Measurements from ENCODE around the gene EML3.
"Not testable (repeated sequence)": the region's sequence is repeated elsewhere in the genome, so short reads cannot be mapped to it uniquely, and the experiment has no call there.

EML3 gene, protein sequence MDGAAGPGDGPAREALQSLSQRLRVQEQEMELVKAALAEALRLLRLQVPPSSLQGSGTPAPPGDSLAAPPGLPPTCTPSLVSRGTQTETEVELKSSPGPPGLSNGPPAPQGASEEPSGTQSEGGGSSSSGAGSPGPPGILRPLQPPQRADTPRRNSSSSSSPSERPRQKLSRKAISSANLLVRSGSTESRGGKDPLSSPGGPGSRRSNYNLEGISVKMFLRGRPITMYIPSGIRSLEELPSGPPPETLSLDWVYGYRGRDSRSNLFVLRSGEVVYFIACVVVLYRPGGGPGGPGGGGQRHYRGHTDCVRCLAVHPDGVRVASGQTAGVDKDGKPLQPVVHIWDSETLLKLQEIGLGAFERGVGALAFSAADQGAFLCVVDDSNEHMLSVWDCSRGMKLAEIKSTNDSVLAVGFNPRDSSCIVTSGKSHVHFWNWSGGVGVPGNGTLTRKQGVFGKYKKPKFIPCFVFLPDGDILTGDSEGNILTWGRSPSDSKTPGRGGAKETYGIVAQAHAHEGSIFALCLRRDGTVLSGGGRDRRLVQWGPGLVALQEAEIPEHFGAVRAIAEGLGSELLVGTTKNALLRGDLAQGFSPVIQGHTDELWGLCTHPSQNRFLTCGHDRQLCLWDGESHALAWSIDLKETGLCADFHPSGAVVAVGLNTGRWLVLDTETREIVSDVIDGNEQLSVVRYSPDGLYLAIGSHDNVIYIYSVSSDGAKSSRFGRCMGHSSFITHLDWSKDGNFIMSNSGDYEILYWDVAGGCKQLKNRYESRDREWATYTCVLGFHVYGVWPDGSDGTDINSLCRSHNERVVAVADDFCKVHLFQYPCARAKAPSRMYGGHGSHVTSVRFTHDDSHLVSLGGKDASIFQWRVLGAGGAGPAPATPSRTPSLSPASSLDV

DNA sequence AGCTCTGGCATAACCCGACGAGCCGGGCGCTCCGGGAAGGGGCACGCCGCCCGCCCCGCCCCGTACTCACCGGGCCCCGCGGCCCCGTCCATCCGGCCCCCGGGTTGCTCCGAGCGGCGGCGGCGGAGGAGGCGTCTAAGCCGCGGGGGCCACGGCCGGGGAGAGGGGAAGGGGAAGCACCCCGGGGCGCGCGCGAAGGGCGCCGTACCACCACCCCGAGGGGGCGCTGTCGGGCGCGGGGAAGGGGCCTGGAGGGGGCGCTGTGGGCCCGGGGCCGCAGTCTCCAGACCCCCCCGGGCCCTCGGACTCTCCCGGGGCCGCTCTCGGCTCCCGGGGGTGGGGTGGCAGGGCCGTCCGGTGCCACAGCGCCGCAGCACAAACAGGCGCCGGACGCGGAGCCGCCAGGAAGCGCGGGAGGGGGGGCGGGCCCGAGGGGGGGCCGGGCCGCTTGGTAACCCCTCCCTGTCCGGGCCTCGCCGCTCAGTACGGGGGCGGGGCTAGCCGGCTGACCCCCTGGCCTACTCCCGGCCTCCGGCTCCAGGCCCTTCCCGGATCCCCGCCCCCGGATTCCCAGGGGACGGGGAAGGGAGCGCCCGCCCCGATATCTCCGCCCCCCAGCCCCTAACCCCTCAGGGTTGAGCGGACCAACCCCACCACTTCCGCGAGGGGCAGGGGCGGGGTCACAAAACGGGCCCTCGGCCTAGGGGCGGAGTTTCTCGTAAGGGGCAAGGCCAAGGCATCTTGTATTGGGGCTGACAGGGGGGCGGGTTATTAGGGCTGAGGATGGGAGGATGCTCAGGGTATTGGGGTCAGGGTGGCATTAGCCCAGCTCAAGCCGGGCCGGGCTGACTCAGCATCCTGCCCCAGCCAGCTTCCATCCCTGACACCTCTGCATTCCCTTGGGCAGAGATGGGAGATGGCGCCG is at the start of gene EML3, which contains the start of gene ROM1:
EML3 (minus strand) TSS at position 410 of the 925 bp plus-strand sequence; CDS start at position 92, 318 bp downstream.
ROM1 (plus strand) TSS at position 892 of the 925 bp plus-strand sequence; CDS start at position 917, 25 bp downstream.
- DNase-seq, result peak; percentile 95

DNA sequence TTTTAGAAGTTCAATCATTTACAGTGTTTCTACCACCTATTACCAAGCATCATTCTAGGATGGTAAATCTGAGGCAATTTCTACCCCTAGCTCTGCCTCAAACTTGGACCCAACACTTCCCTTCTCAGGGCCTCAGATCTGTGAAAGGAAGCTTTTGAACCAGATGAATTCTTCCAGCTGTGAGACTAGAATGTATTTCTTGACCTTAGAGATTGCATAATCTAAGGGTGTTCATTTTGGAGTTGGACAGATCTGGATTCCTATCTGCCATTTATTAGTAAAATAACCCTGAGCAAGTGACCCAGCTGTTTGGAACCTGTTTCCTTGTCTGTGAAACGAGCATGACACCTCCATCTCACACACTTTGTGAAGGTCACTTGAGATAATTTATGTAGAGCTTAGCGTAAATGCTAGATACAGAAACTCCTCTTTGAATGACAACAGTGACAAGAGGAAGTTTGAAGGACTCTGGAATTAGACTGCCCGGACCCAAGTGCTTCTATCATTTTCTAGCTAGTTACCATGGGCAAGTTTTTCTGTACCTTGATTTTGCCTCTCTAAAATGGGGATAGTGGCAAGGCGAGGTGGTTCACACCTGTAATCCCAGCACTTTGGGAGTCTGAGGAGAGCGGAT is 44.3 kb upstream of the EML3 start:
- DNase-seq, result no peak

DNA sequence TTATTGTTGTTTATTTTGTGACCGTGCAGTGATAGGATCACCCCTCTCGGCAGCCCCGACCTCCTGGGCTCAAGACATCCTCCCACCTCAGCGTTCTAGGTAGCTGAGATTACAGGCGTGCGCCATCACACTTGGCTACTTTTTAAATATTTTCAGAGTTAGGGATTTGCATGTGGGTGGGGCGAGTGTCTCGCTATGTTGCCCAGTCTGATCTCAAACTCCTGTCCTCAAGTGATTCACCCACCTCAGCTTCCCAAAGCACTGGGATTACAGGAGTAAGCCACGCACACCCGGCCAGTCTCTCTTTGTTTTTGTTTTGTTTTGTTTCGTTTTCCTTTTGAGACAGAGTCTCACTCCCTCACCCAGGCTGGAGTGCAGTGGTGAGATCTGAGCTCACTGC is 41.7 kb upstream of the EML3 start:
- no peak for DNase-seq

DNA sequence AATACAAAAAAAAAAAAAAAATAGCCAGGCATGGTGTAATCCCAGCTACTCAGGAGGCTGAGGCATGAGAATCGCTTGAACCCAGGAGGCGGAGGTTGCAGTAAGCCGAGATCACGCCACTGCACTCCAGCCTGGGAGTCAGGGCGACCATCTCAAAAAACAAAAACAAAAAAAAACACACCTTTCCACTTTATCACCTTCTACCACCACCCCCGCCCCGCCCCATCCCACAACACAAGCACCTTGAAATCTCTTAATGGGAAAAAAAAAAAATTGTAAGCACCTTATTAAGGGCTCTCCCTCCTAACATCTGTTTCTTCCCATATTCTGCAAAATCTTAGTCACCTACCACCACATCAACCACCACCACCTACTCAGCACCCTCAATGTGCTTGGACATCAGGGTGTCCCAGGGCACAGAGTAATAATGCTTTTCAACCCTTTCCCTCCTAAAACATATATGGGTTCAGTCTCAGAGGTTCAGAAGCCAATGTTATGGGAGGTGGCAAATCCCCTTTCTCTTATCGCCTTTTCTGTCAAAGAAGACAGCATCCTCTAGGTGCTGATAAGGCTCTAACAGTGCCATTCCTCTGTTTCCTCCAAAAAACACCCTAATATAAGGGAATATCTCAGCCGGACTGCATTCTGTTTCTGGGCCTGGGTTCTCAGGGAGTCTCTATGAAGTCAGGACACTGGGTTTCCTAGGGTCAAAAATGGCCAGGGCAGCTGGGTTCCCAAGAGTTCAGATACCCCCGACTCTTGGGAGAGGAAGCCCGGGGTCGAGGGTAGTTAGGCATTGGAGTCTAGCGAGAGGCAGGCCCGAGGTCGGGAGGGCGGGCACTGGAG is 39.8 kb upstream of the EML3 start:
- DNase-seq, result no peak

DNA sequence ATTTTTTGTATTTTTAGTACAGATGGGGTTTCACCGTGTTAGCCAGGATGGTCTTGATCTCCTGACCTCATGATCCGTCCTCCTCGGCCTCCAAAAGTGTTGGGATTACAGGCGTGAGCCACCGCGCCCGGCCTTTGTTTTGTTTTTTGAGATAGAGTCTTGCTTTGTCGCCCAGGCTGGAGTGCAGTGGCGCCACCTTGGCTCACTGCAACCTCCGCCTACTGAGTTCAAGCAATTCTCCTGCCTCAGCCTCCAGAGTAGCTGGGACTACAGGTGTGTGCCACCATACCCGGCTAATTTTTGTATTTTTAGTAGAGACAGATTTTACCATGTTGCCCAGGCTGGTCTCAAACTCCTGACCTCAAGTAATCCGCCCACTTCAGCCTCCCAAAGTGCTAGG is 37.7 kb upstream of the EML3 start:
- not testable (repeated sequence) for DNase-seq

DNA sequence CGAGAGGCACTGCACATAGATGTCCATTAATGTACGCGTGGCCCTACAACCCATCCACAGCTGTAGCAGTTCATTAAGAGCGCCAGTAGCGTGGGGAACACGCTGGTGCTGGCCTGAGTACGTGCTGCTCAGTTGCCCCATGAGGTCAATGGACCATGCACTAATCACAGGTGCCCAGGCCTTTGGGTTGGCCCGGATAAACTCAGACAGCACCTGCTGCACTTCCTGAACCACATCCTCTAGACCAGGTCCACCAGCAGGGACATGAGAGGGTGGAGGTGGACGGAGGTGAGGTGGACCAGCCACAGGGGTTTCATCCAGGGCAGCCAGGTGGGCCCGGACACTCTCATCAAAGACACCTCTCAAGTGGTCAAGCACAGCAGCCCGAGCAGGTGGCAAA is 36.9 kb upstream of the EML3 start:
- DNase-seq, result no peak

DNA sequence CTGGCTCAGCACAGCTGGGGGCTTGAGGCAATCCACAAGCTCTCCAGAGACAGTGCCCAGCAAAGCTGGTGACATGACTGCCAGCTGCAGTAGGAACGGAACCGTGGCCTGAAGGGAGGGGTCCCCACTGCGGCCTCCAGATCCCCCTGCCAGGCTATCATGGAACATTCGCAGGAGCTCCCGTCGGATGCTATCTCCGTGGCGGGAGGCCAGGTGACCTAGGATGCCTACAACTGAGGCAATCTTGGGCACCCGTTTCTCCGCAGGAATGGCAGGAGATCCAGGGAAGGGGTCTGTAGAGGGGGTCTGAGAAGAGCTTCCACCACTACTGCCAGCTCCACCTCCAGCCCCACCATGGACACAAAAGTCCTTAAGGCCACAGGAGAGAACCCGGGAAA is 36.4 kb upstream of the EML3 start:
- no peak for DNase-seq

DNA sequence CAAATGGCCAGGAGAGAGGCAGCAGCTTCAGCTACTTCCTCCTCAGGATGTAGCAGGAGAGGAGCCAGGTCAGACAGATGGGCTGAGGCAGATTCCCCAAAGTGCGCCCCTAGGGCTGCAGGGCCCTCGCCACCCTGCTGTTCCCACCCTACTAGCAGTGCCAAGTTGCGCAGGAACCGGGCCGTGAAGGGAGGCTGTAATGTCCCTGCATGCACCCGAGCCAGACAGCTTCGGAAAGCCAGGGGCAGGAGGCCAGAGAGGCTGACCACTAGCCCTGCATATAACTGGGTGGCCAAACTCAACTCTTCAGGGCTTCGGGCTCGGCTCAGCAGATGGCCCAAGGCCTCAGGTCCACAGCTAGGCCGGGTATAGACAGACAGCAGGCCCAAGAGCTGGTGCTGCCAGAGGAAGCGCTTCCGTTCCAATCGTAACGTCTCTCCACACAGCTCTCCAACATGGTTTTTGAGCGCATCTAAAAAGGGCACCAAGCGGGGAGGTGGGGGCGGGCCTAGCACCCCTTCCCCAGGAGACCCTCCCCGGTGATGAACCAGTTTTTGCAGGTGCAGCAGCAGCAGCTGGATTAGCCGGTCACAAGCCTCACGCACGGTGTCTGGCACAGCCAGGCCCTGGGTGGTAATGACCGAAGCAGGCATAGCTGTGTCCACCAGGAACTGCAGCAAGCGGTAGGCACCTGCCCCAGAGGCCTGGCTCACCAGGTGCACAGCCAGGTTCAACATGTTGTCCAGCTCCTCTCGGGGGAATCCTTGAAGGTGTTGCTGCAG is 35.8 kb upstream of the EML3 start:
- no peak for DNase-seq

DNA sequence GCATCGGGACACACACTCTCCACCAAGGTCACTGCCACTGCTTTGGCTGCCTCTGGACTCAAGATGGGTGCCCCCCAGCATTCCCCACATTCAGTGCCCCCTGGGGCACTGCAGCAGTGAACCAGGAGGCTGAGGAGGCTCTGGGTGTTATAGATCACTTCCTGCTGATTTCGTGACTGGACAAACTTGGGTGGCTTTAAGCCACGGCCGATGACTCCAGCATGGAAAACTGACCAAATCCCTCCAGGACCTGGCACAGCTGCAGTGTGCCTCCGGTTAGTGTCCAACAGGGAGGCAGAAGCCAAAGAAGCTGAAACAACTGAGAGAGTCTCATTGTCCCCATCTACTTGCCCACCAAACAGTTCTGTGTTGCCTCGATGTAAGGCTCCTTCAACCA is 35.0 kb upstream of the EML3 start:
- no peak for DNase-seq

DNA sequence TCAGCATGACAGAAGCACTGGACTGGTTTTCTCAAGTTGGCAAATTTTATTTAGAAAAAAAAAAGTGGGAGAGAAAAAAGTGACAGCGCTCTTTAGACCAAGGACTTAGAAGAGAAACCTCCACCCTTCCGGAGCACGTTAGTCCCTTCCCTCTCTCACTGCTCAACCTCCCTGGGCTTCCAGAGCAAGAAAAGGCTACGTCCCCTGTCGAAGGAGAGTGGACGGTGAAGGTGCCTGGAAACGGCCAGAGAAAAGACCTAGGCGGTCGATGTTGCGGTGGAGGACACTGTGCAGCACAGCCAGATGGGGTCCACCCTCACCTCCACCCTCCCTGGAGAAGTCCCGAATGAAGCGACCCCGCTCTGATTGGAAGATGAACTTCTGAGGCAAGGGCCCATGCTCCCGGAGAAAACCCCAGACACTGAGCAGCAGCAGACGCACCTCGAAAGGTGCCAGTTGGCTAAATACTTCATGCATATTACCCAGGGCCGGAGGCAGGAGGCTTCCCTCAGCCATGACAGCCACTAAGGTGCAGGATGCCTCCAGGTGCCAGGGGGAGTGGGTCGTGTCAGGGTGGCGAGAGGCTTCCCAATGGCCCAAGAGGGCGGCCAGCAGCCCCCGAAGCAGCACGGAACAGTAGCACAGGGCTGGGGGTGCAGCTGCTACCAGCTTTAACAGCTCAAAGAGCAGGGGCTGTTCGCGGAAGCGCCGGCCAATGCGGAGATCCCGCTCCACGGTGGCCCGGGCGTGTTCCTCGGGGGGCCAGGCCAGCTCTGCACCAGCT is 34.4 kb upstream of the EML3 start:
- no peak for DNase-seq

DNA sequence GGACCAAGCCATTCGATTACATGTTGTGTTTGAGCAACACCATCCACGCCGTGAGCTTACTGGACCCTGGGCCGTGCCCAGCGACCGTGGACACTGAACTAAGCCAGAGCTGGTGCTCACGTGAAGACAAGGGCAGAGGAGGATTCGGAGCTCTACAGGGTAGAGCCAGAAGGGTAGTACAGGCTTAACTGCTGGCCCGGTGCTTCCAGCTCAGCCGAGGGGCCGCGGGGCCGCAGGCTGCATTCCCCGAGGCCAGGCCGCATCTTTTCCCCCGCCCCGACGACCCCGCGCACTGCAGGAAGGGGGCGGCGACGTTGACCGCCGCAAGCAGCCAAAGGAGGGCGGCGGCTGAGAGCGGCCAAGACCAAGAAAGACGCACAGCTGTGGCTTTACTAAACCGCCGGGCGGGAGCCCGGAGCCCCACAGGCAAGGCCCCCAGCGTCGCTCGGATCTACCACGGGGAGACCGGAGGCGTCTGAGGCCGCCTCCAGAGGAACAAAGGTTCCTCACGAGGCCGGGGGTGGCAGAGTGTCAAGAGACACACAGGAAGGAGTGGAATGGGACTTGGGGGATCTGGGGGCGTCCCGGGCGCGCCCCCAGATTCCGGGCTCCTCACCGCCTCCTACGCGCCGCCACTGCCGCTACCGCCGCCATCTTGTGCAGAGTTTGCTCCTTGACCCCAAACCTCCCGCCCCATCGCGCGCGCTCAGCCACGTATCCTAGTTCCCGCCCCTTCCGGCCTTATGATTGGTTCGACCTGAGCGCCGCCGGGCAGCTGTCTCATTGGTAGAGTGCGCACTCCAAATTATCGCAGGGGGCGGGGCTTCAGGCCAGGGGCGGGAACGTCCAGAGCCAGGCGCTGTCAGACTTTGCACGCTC is 33.6 kb upstream of the EML3 start, which contains the start of gene GANAB:
GANAB (minus strand) TSS at position 668 of the 879 bp plus-strand sequence; CDS start at position 654, 14 bp downstream.
- peak; percentile 99 for DNase-seq

DNA sequence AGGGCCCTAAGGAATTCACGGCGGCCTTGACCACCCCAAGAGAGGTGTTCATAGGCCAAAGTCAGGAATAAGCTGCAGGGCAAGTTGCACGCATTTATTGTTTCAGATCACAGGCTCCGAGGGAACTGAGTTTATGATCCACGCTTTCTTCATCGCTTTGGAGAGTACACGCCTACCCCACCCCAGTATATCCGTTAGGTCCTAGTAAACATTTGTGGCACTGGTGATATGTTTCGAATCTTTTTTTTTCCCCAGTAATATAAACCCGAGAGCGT is 33.0 kb upstream of the EML3 start:
- no peak for DNase-seq

DNA sequence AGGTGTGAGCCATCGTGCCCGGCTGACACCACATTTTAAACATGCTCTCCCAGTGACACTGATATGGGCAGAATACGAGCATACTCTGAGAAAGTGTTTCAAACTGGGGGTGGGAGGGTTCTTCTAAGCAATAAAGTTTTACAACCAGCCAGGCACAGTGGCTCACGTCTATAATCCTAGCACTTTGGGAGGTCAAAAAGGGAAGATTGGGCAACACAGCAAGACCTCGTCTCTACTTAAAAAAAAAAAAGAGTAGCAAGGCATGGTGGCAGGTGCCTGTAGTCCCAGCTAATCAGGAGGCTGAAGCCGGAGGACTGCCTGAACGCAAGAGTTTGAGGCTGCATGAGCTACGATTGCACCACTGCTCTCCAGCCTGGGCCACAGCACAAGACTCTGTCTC is 31.6 kb upstream of the EML3 start:
- no peak for DNase-seq

DNA sequence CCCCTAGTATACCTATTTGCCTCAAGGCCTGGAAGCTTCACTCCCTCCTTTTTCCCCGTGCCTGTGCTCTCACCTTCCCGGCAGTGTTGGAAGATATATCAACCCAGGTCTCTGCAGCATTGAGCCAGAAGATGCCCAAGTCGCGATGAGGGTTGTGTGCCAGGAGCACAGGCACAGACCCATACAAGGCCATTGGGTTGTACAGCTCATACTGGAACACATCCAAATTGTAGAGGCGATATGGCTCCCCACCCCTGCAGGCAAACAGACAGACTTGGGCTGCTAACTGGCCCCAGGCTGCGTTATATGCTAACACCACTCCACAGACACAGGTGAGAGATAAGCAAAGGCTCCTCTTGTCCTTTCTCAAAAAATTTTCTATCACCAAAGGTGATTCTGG is 19.9 kb upstream of the EML3 start:
- DNase-seq, result peak; percentile 4

DNA sequence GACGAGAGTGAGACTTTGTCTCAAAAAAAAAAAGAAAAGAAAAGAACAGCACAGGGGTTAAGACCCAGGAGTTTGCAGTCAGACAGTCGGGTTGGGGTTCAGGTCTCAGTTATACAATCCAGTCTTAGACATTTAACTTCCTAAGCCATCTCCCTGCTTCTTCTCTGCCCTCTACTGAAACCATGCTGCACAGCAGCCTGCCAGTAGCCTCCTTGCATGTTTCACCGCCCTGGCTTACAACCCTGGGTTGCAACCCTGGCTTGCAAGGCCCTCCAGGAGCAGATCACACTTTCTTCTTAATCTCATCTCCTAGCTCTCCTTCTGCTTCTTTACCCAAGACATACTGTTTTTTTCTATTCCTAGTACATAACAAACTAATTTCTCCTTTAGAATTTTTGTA is 15.1 kb upstream of the EML3 start:
- DNase-seq, result peak; percentile 14

DNA sequence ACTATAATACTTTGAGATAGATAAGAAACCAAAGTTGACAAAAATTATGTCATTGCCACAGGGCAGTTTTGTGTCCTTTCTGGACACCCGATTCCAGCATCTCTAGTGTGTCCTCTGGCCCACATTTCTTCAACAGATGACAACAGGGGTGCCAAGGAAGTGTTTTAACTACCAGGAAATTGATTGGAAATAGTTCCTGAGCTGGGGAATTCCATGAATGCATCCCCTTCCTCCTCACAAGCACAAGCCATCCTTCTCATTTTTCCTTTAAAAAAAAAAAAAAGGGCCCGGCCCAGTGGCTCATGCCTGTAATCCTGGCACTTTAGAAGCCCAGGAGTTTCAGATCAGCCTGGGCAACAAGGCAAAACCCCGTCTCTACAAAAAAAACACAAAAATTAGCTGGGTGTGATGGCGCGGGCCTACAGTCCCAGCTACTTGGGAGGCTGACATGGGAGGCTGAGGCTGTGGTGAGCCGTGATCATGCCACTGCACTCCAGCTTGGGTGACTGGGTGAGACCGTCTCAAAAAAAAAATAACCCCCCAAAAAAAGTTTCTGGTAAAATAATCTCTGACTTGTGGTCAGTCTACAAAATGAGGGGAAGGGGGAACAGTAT is 10.0 kb upstream of the EML3 start:
- DNase-seq, result no peak

DNA sequence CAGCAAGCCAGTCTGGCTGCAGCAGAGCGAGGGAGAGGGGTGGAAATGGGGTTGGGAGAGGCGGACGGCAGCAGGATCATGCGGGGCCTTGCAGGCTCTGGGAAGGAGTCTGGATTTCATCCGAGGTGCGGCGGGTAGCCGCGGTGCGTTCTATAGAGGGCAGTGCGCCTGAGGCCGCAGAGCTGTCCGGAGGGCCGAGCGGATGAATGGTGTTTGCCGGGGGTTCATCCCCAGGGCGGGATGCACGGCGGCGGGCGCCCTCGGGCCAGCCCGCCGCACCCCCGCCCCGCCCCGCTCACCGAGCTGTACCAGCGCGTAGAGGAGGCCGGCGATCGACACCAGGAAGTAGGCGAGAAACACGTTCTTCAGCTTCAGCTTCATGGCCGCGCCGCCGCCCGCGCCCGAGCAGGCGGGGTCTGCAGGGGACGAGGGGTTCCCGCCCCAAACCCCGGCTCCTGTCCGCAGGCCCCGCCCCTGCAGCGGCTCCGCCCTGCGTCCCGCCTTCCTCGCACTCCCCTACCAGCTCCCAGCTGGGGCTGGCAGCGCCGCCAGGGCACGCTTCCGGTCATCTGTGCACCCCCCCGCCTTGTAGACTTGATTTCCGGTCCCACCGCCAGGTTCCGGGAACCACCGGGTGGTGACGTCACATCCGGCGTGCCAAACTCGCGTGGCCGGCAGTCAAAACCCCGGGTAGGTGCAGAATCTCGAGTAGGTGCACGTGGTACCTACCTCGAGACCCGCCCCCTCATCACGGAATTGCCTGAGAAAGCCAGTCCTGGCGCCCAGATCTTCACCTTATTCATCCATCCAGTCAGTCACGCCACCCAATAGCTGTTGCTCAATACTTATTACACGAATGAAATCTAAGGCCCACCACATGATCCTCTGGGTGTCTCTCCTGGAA is 9.2 kb upstream of the EML3 start, which contains the start of gene B3GAT3:
B3GAT3 (minus strand) TSS at position 420 of the 904 bp plus-strand sequence; CDS start at position 381, 39 bp downstream.
- peak; percentile 98 for DNase-seq

Data from left hindlimb (tissue), 1 donor.